ENCODE results near the gene LRRC7. TPM values are rescaled to one million over a fixed set of nuclear protein-coding genes. Genes with fewer than 3 reads are reported as not detected.

LRRC7 gene
- polyA plus RNA-seq, 1 donor from 2014 or later = 141 TPM

DNA sequence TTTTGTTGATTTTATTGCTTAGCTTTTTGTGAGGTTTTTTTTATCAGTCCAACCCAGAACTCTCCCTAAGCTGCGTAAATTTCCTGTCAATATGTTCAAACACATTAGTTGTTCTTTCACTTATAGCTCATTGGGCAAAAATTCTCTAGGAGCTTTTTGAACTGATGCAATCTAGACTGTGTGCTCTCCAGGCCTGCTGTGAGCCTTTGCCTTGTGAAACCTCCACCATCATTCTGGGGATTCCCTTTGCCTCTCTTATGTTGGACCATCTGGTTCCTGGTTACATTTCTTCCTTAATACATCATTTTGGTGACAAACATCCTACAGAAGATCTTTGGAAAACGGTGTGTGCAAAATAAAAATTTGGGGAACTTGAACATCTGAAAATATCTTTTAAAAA, 247.2 kb downstream of the LRRC7 start:
- H4K20me1 ChIP-seq (ENCODE audit: insufficient read depth) = no peaks in the 10 kb centered on the region
- H3K9ac ChIP-seq (ENCODE audit: low read length) = no peak overlapping the region
- H3K4me2 ChIP-seq (ENCODE audit: low read length) = no peak overlapping the region
- no peak overlapping the region for H3K27ac ChIP-seq (ENCODE audit: low read length)
- H3K9me2 ChIP-seq (ENCODE audit: insufficient read depth, low read length) = no peaks in the 10 kb centered on the region
- no peaks in the 10 kb centered on the region for H3K36me3 ChIP-seq (ENCODE audit: insufficient read depth, low read length)
- no peaks in the 10 kb centered on the region for H3K79me2 ChIP-seq (replicated peaks; ENCODE audit: insufficient read depth, low read length)
- TF ChIP-seq SMC3 (conservative IDR thresholded peaks at IDR 0.05; ENCODE audit: poor library complexity) (no peak), RAD21 (conservative IDR thresholded peaks at IDR 0.05) (no peak), EP300 (conservative IDR thresholded peaks at IDR 0.05; ENCODE audit: poor library complexity, severe bottlenecking) (no peak), POLR2AphosphoS5 (IDR thresholded peaks at IDR 0.05) (no peak), TAF1 (IDR thresholded peaks at IDR 0.05; ENCODE audit: low read depth) (no peak), EZH2 (IDR thresholded peaks at IDR 0.05; ENCODE audit: borderline replicate concordance, insufficient read depth, low read length, poor library complexity, severe bottlenecking) (no peak), MXI1 (conservative IDR thresholded peaks at IDR 0.05; ENCODE audit: poor library complexity, severe bottlenecking) (no peak), REST (IDR thresholded peaks at IDR 0.05; ENCODE audit: borderline replicate concordance) (no peak)
- TF ChIP-seq, protein P1, sequence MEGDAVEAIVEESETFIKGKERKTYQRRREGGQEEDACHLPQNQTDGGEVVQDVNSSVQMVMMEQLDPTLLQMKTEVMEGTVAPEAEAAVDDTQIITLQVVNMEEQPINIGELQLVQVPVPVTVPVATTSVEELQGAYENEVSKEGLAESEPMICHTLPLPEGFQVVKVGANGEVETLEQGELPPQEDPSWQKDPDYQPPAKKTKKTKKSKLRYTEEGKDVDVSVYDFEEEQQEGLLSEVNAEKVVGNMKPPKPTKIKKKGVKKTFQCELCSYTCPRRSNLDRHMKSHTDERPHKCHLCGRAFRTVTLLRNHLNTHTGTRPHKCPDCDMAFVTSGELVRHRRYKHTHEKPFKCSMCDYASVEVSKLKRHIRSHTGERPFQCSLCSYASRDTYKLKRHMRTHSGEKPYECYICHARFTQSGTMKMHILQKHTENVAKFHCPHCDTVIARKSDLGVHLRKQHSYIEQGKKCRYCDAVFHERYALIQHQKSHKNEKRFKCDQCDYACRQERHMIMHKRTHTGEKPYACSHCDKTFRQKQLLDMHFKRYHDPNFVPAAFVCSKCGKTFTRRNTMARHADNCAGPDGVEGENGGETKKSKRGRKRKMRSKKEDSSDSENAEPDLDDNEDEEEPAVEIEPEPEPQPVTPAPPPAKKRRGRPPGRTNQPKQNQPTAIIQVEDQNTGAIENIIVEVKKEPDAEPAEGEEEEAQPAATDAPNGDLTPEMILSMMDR (IDR thresholded peaks at IDR 0.05; ENCODE audit: poor library complexity, severe bottlenecking) = no peak
- H3K27me3 ChIP-seq (ENCODE audit: insufficient read depth, low read depth, low read length) = no peaks in the 10 kb centered on the region
- no peaks in the 10 kb centered on the region for H3F3A ChIP-seq (ENCODE audit: insufficient read depth, low read length, poor library complexity, severe bottlenecking)
- H3K4me3 ChIP-seq (ENCODE audit: low read length) = no peak overlapping the region
- no peak overlapping the region for H2AFZ ChIP-seq (ENCODE audit: low read depth, low read length)
- no peaks in the 10 kb centered on the region for H3K9me3 ChIP-seq (ENCODE audit: low read length)

- Histone ChIP-seq H3K27ac (ENCODE audit: low read length) (no peak overlapping the region), H3K27me3 (ENCODE audit: insufficient read depth, low read depth, low read length) (no peaks in the 10 kb centered on the region), H3K4me2 (ENCODE audit: low read length) (no peak overlapping the region), H4K20me1 (ENCODE audit: insufficient read depth) (no peaks in the 10 kb centered on the region), H3K36me3 (ENCODE audit: insufficient read depth, low read length) (no peaks in the 10 kb centered on the region), H3K9ac (ENCODE audit: low read length) (no peak overlapping the region), H3K79me2 (replicated peaks; ENCODE audit: insufficient read depth, low read length) (no peaks in the 10 kb centered on the region), H3K9me3 (ENCODE audit: low read length) (no peaks in the 10 kb centered on the region), H2AFZ (ENCODE audit: low read depth, low read length) (no peak overlapping the region), H3K9me2 (ENCODE audit: insufficient read depth, low read length) (no peaks in the 10 kb centered on the region), H3F3A (ENCODE audit: insufficient read depth, low read length, poor library complexity, severe bottlenecking) (no peaks in the 10 kb centered on the region), H3K4me3 (ENCODE audit: low read length) (no peak overlapping the region)
- no peak for TF ChIP-seq EP300 (conservative IDR thresholded peaks at IDR 0.05; ENCODE audit: poor library complexity, severe bottlenecking)
These were observed 257.2 kb downstream of the LRRC7 start for GRCh38 chr1:69824932-69825331.

DNA sequence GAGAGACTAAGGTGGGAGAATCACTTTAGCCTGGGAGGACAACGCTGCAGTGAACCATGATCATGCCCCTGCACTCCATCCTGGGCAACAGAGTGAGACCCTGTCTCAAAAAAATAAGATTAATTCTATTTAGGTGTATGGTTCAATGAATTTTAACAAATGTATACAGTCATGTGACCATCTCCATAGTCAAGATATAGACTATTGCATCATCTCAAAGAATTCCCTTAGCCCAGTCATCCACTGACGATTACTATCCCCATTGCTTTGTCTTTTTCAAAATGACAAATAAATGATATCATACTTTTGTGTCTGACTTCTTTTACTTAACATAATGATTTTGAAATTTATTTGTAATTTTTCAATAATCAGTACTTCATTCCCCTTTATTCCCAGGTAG, 260.0 kb downstream of the LRRC7 start:
- H3K9me2 ChIP-seq (ENCODE audit: insufficient read depth, low read length) = no peaks in the 10 kb centered on the region
- H3K9ac ChIP-seq (ENCODE audit: low read length) = no peak overlapping the region
- H3K4me3 ChIP-seq (ENCODE audit: low read length) = no peak overlapping the region

More for the DNA sequence above, 260.0 kb downstream of the LRRC7 start:
- Histone ChIP-seq H3K27ac (ENCODE audit: low read length) (no peak overlapping the region), H2AFZ (ENCODE audit: low read depth, low read length) (no peak overlapping the region), H3K36me3 (ENCODE audit: insufficient read depth, low read length) (no peaks in the 10 kb centered on the region), H3F3A (ENCODE audit: insufficient read depth, low read length, poor library complexity, severe bottlenecking) (no peaks in the 10 kb centered on the region), H3K4me2 (ENCODE audit: low read length) (no peak overlapping the region), H3K9me3 (ENCODE audit: low read length) (no peaks in the 10 kb centered on the region), H3K79me2 (replicated peaks; ENCODE audit: insufficient read depth, low read length) (no peaks in the 10 kb centered on the region), H3K27me3 (ENCODE audit: insufficient read depth, low read depth, low read length) (no peaks in the 10 kb centered on the region), H4K20me1 (ENCODE audit: insufficient read depth) (no peaks in the 10 kb centered on the region)
- no peak for TF ChIP-seq REST (IDR thresholded peaks at IDR 0.05; ENCODE audit: borderline replicate concordance)
- TF ChIP-seq MXI1 (conservative IDR thresholded peaks at IDR 0.05; ENCODE audit: poor library complexity, severe bottlenecking) = no peak
- TF ChIP-seq TAF1 (IDR thresholded peaks at IDR 0.05; ENCODE audit: low read depth) = no peak
- TF ChIP-seq, protein P1 (IDR thresholded peaks at IDR 0.05; ENCODE audit: poor library complexity, severe bottlenecking) = no peak
- TF ChIP-seq EP300 (conservative IDR thresholded peaks at IDR 0.05; ENCODE audit: poor library complexity, severe bottlenecking) = no peak
- TF ChIP-seq EZH2 (IDR thresholded peaks at IDR 0.05; ENCODE audit: borderline replicate concordance, insufficient read depth, low read length, poor library complexity, severe bottlenecking) = no peak
- no peak for TF ChIP-seq RAD21 (conservative IDR thresholded peaks at IDR 0.05)
- TF ChIP-seq POLR2AphosphoS5 (IDR thresholded peaks at IDR 0.05) = no peak
- TF ChIP-seq SMC3 (conservative IDR thresholded peaks at IDR 0.05; ENCODE audit: poor library complexity) = no peak

Measured in neural cell (in vitro differentiated cells).